PC-9 (cell line): Measurements from ENCODE around the gene ACTR1A. TPM values are rescaled to one million over a fixed set of nuclear protein-coding genes. Genes with fewer than 3 reads are reported as not detected.

Source experiments
- BruUV-seq: library from RNA; stranded (reverse); fragments of 400-500 nt; replicated peaks from 2 replicates; lab custom pipeline; 2021; lab: Mats Ljungman, UMichigan
- CTCF ChIA-PET: fragments of 300-600 bp; sonication (Branson Sonifier 250); formaldehyde crosslinking; loops from one replicate; lab custom pipeline; 2022; ENCODE audit warnings: antibody characterized with exemption; lab: Charles Lee
- POLR2A ChIA-PET: fragments of 300-600 bp; sonication (Branson Sonifier 250); formaldehyde crosslinking; loops from one replicate; lab custom pipeline; 2022; ENCODE audit warnings: antibody characterized with exemption; ENCODE audit not compliant: unreplicated experiment; lab: Charles Lee
- DNase-seq, 2 experiments: peaks; one replicate each; pipeline versions ENCODE4 v3.0.0 to v3.0.0-alpha.2; 2015 to 2022; ENCODE audit warnings: mixed read lengths in 1 of 2
- H2AFZ ChIP-seq: fragments of 200-600 bp; sonication (generic); 2 replicates; pipeline ENCODE4 v1.8.1; 2017; ENCODE audit warnings: antibody characterized with exemption
- H3F3A ChIP-seq: fragments of 200-600 bp; sonication (generic); 2 replicates; pipeline ENCODE4 v1.8.1; 2017; ENCODE audit warnings: antibody characterized with exemption, mild to moderate bottlenecking, low read depth; ENCODE audit not compliant: insufficient read depth
- H3K27ac ChIP-seq: fragments of 200-600 bp; sonication (generic); 2 replicates; pipeline ENCODE4 v1.6.1; 2016; ENCODE audit warnings: mixed run types
- H3K27me3 ChIP-seq: fragments of 200-600 bp; sonication (generic); 2 replicates; pipeline ENCODE4 v1.6.1; 2016; ENCODE audit warnings: low read depth, mixed run types; ENCODE audit not compliant: insufficient read depth
- H3K36me3 ChIP-seq: fragments of 200-600 bp; sonication (generic); 2 replicates; pipeline ENCODE4 v1.6.1; 2016; ENCODE audit warnings: low read depth, mixed run types
- H3K4me1 ChIP-seq: fragments of 200-600 bp; sonication (generic); replicated peaks from 2 replicates; pipeline ENCODE4 v1.6.1; 2016; ENCODE audit warnings: mixed run types; ENCODE audit not compliant: insufficient read depth
- H3K4me2 ChIP-seq: fragments of 200-600 bp; sonication (generic); 2 replicates; pipeline ENCODE4 v1.6.1; 2017; ENCODE audit warnings: mixed run types
- H3K4me3 ChIP-seq: fragments of 200-600 bp; sonication (generic); 2 replicates; pipeline ENCODE4 v1.6.1; 2016; ENCODE audit warnings: mixed run types
- H3K79me2 ChIP-seq: fragments of 200-600 bp; sonication (generic); 2 replicates; pipeline ENCODE4 v1.6.1; 2017; ENCODE audit warnings: low read depth, mixed run types
- H3K9me2 ChIP-seq: fragments of 200-600 bp; sonication (generic); 2 replicates; pipeline ENCODE4 v1.8.1; 2017; ENCODE audit warnings: mild to moderate bottlenecking; ENCODE audit not compliant: insufficient read depth
- H3K9me3 ChIP-seq: fragments of 200-600 bp; sonication (generic); 2 replicates; pipeline ENCODE4 v1.8.1; 2016; ENCODE audit warnings: low read depth; ENCODE audit not compliant: insufficient read depth
- H4K20me1 ChIP-seq: fragments of 200-600 bp; sonication (generic); 2 replicates; pipeline ENCODE4 v1.8.1; 2017; ENCODE audit not compliant: insufficient read depth
- EZH2 ChIP-seq: fragments of 200-600 bp; sonication (generic); IDR thresholded peaks from 2 replicates; pipeline ENCODE4 v1.8.0; 2017; ENCODE audit warnings: antibody characterized with exemption, low read depth
- intact Hi-C: fragments of 100-400 bp; cut with micrococcal nuclease; formaldehyde crosslinking; loops from one replicate; pipeline ENCODE4 v1.10.0; 2022; ENCODE audit not compliant: unreplicated experiment
- total RNA-seq: library from RNA; stranded (reverse); gene quantifications from 2 replicates; pipeline ENCODE4 v1.2.3, GENCODE V29; 2021
- TF ChIP-seq, protein P1 (sequence below): fragments of 200-600 bp; sonication (generic); conservative IDR thresholded peaks from 2 replicates; pipeline ENCODE4 v1.6.1; 2017; ENCODE audit warnings: mixed run types, antibody characterized with exemption, mild to moderate bottlenecking, moderate library complexity

The ACTR1A gene
- total RNA-seq, 1 experiment from 2014 or later: 29.4 TPM

DNA sequence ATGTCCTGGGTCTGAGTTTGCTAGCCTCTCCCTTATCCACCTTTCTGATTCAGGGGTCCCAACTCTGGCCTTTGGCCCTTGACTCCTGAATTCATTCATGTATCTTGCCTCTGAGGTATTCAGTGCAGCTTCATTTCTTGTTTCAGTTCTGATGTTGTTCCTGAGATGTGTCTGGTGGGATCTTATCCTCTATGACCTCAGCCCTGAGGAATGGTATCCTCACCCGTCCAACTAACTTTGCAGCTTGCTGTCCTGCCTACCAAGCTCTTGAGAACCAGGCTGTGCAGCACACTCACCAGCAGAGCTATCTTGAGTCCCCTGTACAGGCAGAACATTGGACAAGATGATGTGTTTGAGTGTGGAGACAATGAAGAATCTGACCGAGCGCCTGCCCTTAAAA lies 15.0 kb upstream of the ACTR1A start:
- ChIA-PET CTCF (no interaction called here), POLR2A (no interaction called here)
- intact Hi-C loops: no loop called here

DNA sequence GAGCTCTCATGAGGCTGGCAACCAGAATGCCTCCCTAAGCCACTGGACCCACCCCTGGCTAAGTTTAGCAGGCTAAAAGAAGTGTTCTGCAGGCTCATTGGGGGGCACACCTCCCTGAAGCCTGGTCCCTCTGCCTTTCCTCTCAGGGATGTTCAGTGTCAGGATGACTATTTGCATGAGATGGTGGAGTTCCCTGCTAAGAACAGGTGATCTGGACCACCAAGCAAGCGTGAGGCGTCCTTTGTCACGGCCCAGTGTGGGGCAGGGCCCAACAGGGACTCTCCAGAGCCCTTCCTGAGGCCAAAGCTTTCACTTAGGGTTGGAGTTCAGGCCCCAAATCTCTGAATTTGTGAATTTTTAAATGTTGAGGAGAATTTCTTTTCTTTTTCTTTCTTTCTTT lies 13.2 kb upstream of the ACTR1A start:
- BruUV-seq: no TSS peak

More for the DNA sequence above, 15.0 kb upstream of the ACTR1A start:
- DNase-seq: no peak
- Histone ChIP-seq H4K20me1 (no peaks in the 10 kb centered on the region), H3K27ac (no peak overlapping the region), H2AFZ (no peak overlapping the region), H3K4me1 (no peaks in the 10 kb centered on the region), H3K9me2 (no peaks in the 10 kb centered on the region), H3K4me3 (no peak overlapping the region), H3K27me3 (no peaks in the 10 kb centered on the region), H3F3A (no peaks in the 10 kb centered on the region), H3K79me2 (no peaks in the 10 kb centered on the region), H3K4me2 (no peak overlapping the region), H3K9me3 (no peaks in the 10 kb centered on the region), H3K36me3 (no peaks in the 10 kb centered on the region)
- no TSS peak for BruUV-seq
- no peak for TF ChIP-seq EZH2
- TF ChIP-seq, protein P1, sequence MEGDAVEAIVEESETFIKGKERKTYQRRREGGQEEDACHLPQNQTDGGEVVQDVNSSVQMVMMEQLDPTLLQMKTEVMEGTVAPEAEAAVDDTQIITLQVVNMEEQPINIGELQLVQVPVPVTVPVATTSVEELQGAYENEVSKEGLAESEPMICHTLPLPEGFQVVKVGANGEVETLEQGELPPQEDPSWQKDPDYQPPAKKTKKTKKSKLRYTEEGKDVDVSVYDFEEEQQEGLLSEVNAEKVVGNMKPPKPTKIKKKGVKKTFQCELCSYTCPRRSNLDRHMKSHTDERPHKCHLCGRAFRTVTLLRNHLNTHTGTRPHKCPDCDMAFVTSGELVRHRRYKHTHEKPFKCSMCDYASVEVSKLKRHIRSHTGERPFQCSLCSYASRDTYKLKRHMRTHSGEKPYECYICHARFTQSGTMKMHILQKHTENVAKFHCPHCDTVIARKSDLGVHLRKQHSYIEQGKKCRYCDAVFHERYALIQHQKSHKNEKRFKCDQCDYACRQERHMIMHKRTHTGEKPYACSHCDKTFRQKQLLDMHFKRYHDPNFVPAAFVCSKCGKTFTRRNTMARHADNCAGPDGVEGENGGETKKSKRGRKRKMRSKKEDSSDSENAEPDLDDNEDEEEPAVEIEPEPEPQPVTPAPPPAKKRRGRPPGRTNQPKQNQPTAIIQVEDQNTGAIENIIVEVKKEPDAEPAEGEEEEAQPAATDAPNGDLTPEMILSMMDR: no peak

DNA sequence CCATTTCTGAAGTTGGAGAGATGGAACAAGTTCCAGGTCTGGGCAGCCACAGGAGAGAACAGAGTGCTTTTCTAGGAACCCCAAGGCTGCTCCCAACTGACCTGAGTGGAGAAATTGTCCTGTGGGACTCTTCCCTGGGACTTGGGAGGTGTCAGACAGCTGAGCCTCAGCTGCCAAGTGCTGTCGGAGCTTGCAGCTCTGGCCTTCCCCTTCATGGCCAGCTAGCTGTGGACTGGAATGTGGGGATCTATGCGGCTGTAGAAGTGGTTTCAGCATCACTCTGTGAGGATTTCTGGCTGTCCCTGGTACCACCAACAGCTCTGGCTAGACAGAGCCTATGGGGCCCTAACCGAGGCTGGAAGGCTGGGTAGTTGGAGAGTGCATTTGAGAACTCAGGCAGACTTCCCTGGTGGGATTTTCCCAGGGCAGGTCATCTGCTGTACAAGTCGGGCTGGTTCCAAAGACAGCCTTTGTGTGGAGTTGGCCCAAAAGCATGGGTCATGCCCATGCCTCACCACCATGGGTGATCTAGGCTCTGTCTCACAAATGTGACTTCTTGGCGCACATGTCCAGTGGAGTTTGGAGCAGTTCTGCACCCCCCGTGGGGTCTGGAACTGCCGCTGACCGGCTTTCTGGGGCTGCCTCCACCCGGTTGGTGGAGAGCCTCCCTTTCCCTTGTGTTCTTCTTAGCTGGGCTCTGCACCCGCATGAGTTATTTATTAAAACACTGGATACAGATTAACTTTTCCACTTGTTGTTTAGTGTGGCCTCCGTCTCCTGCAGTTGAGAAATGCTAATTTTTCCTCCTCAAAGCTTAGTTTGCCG lies 12.2 kb upstream of the ACTR1A start:
- Histone ChIP-seq H2AFZ (no peak overlapping the region), H4K20me1 (no peaks in the 10 kb centered on the region), H3K27ac (no peak overlapping the region), H3K4me1 (peaks cover 5% of the 10 kb centered on the region), H3F3A (peaks cover 5% of the 10 kb centered on the region; the same call in 1 of the 2 replicates), H3K36me3 (no peaks in the 10 kb centered on the region), H3K27me3 (no peaks in the 10 kb centered on the region), H3K79me2 (no peaks in the 10 kb centered on the region; the same call in 1 of the 2 replicates), H3K9me3 (no peaks in the 10 kb centered on the region), H3K4me2 (no peak overlapping the region), H3K4me3 (no peak overlapping the region), H3K9me2 (no peaks in the 10 kb centered on the region)
- intact Hi-C loops: no loop called here
- ChIA-PET CTCF (no interaction called here), POLR2A (no interaction called here)
- TF ChIP-seq EZH2: no peak
- TF ChIP-seq, protein P1: no peak
- DNase-seq: no peak
- no TSS peak for BruUV-seq

More for the DNA sequence above, 13.2 kb upstream of the ACTR1A start:
- Histone ChIP-seq H3K27ac (no peak overlapping the region), H3K36me3 (no peaks in the 10 kb centered on the region), H3F3A (no peaks in the 10 kb centered on the region), H3K27me3 (no peaks in the 10 kb centered on the region), H3K4me3 (no peak overlapping the region), H4K20me1 (no peaks in the 10 kb centered on the region), H2AFZ (no peak overlapping the region), H3K9me3 (no peaks in the 10 kb centered on the region), H3K9me2 (no peaks in the 10 kb centered on the region), H3K4me1 (no peaks in the 10 kb centered on the region), H3K4me2 (no peak overlapping the region), H3K79me2 (no peaks in the 10 kb centered on the region; the same call in 1 of the 2 replicates)
- POLR2A ChIA-PET: no interaction called here
- no peak for DNase-seq
- intact Hi-C loops: no loop called here
- CTCF ChIA-PET: no interaction called here
- TF ChIP-seq, protein P1: no peak
- no peak for TF ChIP-seq EZH2
